GM21515 (cell line): Measurements from ENCODE around the gene HEXD.
"Not testable (repeated sequence)": the region's sequence is repeated elsewhere in the genome, so short reads cannot be mapped to it uniquely, and the experiment has no call there.

Experiments used
- ATAC-seq: cut with Tn5 transposase; IDR thresholded peaks from one replicate; pipeline ENCODE4 v1.9.1; 2021; ENCODE audit not compliant: unreplicated experiment

The HEXD gene

DNA sequence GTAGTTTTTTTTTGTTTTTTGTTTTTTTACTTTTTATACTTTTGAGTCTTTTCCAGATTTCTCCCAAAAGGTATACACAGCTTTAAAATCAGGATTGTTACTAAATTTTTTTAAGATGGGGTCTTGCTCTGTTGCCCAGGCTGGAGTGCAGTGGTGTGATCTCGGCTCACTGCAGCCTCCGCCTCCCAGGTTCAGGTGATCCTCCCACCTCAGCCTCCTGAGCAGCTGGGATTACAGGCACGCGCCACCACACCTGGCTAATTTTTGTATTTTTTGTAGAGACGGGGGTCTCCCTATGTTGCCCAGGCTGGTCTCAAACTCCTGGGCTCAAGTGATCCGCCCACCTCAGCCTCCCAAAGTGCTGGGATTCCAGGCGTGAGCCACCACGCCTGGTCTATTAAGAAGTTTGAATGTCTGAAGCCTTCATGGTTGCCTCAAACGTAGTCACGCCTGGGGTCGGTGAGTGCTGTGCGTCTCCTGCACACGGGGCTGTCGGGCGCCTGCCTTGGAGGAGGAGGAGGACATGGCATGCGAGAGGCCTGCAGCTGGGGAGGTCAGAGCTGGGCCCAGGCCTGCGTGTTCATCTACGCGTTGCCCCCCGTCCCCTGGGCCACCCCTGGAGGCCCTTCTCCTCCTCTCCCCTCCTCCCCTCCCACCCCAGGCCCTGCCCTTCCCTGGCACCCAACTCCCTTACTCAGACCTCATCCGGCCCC, 35.8 kb upstream of the HEXD start:
- ATAC-seq, result not testable (repeated sequence)

DNA sequence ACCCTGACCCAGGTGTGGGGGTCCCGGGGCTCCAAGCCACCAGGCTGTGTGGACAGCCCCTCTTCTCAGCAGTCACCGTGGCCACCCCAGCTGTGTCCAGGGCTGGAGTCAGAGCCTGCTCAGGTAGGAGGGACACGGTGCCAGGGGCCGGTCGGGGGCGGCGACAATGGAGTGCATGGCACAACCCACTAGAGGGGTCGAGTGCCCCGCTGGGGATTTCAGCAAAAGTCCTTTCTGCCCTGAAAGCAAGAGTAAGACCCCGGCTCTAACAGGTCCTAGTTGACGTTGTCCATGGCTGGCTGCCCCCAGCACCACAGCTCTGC, 35.3 kb upstream of the HEXD start:
- ATAC-seq, result no peak

- no peak for ATAC-seq
Measured at GRCh38 chr17:82383411-82383810, 34.7 kb upstream of the HEXD start.

DNA sequence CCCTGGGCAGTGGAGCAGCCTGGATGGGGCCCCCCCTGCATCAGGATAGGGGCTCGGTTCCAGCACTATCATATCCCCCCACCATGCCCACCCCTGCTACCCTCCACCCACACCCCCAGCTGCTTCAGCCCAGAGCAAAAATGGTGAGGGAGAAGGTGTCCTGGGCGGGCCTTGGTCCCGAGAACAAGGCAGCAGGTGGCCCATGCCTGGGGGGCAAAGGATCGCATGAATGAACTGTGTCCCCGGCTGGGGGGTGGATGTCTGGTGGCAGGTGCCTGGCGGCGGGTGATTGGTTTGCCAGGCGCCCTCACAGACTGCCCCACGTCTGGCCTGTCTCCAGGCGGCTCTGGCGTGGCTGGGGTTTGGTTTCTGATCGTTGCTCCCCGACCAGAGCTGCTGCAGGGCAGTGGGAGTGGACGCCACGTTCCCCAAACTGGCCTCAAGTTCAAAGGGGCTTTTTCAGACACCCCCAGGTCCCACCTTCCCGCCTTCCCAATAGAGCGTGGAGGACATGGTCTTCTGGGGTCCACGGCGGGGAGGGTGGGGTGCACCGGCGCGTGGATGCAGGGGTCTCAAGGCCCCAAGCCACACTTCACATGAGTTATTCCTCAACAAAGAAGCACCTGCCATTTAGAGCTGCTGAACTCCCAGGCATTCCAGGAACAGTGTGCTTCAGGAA, 34.0 kb upstream of the HEXD start:
- ATAC-seq, result no peak

GRCh38 chr17:82384730-82385481, 33.2 kb upstream of the HEXD start:
- ATAC-seq, result no peak

DNA sequence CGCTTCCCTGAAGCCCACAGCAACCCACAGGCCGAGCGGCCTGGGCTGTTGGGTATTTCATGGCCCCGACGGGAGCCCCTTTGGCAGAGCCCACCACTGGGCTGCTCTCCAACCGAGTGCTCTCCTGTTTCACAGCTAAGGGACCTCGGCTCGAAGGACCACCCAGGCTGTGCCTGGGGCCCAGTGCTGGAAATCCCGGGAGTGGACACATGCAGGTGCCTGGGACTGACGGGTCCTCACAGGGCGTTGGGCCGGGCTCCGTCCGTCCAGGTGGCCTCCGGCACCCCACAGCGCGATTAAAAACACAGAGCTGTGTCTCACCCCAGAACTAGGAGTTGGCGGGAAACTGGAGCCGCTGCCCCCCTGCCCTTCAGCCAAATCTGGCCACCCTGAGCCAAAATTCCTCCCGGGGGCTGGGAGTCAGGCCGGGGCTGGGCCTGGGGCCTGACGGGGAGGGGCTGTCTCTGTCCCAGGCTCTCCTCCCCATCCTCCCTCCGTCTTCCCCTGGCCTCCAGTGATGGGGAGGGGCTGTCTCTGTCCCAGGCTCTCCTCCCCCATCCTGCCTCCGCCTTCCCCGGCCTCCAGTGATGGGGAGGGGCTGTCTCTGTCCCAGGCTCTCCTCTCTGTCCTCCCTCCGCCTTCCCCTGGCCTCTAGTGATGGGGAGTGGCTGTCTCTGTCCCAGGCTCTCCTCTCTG, 32.4 kb upstream of the HEXD start:
- ATAC-seq, result no peak

GRCh38 chr17:82386255-82386831, 31.8 kb upstream of the HEXD start:
- ATAC-seq, result no peak

- ATAC-seq, result no peak
Measured at GRCh38 chr17:82386881-82387704, 31.1 kb upstream of the HEXD start.

- ATAC-seq, result no peak
Measured at GRCh38 chr17:82387705-82388106, 30.4 kb upstream of the HEXD start.

DNA sequence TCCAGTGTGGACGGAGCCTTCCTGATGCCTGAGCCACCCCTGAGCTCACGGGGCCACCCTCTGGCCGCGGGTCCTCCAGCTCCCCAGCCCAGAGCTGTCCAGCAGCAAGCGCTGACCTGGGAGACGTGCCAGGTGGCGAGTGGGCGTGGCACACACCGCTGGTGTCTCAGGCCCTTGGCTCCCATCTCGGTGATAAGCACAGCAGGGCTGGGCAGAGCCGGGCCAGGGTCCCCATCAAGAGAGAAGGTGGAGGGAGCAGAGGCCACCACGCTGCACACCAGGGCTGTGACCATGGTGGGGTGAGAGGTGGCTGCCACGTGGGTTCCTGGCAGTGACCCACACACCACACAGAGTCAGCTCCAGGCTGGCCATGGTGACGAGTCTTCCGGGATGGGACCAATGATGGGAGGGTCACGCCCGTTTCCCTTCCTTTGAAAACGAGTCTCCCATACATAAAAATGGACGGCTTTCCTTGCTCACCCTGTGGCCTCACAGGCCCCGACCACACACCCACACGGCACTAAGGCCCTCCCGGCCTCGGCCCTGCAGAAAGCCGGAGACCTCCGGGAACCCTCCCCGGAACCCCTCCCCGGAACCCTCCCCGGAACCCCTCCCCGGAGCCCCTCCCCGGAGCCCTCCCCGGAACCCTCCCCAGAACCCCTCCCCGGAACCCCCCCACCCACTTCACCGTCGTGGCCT, 29.8 kb upstream of the HEXD start:
- ATAC-seq, result no peak

- no peak for ATAC-seq
Measured at GRCh38 chr17:82388922-82389283, 29.2 kb upstream of the HEXD start.

DNA sequence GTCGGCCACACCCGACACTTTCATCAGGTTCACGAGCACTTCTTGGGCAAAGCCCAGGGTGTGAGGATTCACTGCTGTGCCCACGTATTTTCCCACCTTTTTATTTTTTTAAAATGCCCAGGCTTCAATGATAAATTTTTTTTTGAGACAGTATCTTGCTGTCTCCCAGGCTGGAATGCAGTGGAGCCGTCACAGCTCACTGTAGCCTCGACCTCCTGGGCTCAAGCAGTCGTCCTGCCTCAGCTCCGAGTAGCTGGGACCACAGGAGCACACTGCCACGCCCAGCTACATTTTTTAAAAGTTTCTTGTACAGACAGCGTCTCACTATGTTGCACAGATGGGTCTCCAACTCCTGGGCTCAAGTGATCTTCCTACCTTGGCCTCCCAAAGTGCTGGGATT, 28.8 kb upstream of the HEXD start:
- no peak for ATAC-seq

DNA sequence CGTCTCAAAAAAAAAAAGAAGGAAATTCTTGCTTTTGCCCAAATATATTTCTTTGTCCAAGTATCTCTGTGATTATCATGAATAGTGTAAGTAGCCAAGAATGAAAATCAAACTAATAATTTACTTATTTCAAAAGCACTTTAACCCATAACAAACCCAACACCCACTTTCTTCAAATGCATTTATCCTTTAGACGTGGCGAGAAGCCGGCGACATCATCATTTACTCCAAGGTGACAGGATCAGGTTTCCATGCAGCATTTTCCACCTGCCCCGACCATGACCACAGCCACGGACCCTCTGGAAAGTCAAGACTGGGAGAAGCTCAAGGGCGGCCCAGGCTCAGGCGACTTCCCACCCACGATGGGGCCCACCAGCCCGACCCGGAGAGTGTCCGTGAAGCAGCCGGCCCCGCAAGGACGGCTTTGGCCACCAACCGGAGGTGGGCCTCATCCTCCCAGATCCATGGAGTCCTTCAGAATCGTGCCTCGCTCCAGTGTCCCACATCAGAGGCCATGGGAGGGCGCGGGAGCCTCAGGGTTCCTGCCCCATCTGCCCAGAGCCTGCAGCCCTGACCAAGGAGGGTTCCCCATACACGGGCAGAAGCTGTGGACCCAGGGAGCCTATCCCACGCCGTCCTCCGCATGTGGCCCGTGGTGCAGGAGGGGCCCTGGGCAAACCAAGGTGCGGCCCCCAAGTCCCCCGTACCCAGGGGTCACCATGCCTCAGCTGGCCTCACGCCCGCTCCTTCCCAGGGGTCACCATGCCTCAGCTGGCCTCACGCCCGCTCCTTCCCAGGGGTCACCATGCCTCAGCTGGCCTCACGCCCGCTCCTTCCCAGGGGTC, 27.9 kb upstream of the HEXD start:
- ATAC-seq, result no peak

GRCh38 chr17:82390860-82391435, 27.2 kb upstream of the HEXD start:
- ATAC-seq, result no peak

DNA sequence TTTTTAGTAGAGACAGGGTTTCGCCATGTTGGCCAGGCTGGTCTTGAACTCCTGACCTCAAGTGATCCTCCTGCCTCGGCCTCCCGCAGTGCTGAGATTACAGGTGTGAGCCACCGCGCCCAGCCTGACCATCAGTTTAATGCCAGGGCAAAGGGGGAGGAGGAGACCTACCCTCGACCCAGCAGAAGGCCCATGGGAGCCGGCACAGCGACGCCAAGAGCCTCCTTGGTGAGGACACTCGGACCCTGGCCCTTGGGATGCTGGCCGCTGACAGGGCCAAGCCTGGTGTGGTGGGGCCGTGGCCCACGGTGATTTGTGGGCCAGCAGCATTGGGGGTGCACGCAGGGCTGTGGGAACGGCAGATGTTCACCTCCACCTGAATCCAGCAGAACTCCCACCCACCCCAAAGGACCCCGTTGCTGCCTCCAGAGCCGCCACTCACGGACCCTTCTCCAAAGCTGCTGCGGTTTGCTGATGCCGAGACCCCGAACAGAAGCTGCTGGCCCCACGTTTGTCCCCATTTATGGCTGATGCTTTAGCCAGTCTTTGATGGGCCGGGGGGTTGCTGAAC, 26.6 kb upstream of the HEXD start:
- ATAC-seq, result no peak

DNA sequence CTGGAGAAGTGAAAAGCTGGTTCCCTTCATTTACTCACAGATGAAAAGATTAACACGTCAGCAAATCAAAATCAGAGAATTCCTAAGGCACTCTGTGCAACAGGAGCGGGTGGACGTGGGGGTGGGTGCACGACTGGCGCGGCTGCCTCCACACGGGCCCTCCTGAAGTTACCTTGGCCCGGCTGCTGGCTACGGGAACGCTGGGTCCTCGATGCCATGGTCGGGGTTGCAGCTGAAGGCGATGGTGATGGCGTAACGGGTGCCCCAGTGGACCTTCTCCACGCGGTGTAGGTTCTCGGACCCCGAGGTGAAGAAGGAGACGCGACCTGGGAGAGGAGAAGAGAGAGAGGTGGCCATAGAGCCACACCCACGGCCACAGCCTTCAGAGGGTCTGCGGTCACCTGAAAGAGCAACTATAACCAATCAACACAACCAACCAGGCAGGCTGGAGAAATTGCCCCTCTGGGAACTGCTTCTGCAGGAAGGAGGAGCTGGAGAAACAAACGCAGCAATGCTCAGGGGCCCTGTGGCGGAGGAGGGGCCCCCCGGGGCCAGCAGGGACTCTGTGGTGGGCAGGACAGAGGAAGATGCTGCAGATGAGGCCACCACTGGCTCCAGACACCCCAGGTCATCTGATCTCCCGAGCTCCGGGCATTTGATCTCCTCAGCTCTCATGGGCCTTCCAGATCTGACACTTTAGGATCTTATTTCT, 25.8 kb upstream of the HEXD start:
- no peak for ATAC-seq

- ATAC-seq, result no peak
Measured at GRCh38 chr17:82392941-82393340, 25.2 kb upstream of the HEXD start.

GRCh38 chr17:82394278-82394677, 23.9 kb upstream of the HEXD start:
- ATAC-seq, result no peak
